ENCODE results near the gene CNTFR.
A peak's percentile ranks its signal among the peaks of the same experiment; 100 is the strongest.
"Not testable (repeated sequence)": the region's sequence is repeated elsewhere in the genome, so short reads cannot be mapped to it uniquely, and the experiment has no call there.

Gene CNTFR, protein sequence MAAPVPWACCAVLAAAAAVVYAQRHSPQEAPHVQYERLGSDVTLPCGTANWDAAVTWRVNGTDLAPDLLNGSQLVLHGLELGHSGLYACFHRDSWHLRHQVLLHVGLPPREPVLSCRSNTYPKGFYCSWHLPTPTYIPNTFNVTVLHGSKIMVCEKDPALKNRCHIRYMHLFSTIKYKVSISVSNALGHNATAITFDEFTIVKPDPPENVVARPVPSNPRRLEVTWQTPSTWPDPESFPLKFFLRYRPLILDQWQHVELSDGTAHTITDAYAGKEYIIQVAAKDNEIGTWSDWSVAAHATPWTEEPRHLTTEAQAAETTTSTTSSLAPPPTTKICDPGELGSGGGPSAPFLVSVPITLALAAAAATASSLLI

DNA sequence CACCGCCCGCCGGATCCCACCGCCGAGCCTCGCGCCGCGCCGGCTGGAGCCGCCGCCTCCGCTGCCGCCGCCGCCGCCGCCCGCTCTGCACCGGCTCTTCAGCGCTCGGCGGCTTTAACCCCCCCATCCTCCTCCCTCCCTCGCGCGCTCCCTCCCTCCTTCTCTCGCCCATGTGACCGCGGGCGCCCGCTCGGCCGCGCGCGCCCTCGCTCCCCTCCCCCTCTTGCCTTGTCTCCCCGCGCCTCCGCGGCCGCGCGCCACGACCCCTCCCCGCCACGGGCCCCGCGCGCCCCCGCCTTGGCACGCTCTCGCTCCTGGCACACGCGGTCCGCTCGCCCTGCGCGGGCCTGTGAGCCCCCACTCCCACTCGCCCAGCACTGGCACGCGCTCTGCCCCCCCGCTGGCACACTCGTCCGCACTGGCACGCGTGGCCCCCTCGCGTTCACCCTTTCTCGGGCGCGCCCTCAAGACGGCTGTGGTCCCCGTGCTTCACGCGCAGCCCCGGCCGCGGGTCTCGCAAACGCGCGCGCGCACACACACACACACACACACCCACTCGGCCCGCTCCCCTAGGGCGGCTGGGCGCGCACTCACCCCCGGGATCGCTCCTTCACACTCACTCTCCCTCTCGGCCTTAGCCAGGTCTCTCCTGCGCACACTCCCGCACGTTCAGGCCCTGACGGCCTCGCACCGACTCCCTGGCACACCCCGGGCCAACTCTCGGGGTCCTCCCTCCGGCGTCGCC, at the start of gene CNTFR:
TSS of gene CNTFR (minus strand) at position 89 of the 745 bp plus-strand sequence. CDS start 20,743 bp downstream, outside the sequence.
- DNase-seq (ENCODE audit: low spot score), result peak; percentile 43

DNA sequence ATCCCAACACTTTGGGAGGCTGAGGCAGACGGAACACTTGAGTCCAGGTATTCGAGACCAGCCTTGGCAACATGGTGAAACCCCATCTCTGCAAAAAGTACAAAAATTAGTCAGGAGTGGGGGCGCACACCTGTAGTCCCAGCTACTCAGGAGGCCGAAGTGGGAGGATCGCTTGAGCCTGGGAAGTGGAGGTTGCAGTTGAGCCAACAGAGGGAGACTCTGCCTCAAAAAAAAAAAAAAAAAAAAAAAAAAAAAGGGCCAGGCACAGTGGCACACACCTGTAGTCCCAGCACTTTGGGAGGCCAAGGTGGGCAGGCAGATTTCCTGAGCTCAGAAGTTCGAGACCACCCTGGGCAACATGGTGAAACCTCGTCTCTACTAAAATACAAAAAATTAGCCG, 49.8 kb upstream of the CNTFR start:
- DNase-seq (ENCODE audit: low spot score), result not testable (repeated sequence)

DNA sequence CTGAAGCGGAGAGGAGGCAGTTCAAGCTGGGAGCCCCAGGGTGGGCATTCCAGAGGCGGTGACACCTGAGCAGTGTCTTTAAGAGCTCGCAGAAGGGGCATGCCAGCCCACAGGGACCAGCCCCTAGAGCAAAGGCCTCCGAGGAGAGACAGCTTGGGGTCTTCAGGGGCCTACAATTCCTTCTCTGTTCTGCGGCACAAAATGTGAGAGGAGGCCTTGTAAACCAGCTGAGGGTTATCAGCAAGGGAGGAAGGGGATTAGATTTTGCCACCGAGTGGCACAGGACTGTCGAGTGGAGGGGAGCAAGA, 48.6 kb upstream of the CNTFR start:
- no peak for DNase-seq (ENCODE audit: low spot score)

DNA sequence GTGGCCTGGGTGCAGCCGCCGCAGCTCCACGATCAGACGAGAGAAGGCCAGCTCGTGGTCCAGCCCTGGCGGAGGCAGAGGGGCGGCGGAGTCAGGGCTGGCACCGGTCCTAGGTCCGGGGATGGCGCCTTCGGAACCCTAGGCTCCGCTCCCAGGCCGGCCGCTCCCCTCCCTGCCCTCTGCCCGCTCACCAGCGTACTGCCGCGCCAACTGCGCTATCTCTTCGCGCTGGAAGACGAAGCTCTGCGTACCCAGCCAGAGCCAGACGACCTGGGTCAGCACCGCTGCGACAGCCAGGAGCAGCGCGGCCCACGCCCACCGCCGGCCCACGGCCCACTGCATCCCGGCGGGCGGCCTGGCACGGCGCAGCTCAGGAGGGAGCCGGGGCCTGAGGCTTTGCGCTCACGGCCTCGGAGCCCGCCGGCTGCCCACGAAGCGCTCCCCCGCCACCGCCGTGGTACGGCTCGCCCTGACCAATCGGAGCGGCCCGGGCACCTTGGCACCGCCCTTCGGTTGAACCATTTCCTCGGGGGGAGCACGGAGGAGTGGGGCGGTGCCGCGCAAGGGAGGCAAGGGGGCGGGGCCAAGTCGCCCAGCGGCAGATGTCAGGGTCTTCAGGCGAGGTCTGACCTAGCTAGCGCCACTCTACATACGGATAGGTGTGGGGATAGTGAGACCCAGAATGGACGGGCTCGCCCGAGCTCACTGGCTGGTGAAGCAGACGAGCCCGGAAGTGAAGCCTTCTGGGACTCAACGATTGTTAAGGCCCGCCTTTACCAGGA, 48.0 kb upstream of the CNTFR start, which contains the start of gene SIGMAR1:
TSS of gene SIGMAR1 (minus strand) at position 432 of the 782 bp plus-strand sequence. CDS start at position 342, 90 bp downstream.
- peak; percentile 97 for DNase-seq (ENCODE audit: low spot score)

DNA sequence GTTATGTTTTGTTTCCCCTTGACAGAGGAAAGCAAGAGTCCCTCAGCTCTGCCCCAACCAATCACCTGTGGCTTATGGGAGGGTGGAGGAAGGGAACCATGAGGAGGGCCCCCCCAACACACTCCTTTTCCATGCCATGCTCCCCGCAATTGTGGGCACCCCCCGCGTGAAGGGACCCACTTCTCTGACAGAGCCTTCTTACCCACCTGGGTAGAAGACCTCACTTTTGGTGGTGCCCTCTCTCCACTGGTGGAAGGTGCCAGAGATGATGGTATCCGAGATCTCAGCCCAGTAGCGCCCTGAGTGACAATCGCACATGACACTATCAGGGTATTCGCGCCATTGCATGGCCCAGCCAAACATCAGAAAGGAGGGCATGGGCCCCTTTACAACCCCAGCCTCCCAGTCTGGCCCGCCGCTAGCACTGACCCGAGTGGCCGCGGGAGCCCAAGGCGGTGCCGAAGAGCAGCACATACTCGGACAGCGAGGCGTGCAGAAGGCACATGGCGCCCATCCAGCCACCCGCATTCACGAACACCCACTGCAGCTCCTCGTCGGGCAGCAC, 47.3 kb upstream of the CNTFR start:
- DNase-seq (ENCODE audit: low spot score), result no peak

DNA sequence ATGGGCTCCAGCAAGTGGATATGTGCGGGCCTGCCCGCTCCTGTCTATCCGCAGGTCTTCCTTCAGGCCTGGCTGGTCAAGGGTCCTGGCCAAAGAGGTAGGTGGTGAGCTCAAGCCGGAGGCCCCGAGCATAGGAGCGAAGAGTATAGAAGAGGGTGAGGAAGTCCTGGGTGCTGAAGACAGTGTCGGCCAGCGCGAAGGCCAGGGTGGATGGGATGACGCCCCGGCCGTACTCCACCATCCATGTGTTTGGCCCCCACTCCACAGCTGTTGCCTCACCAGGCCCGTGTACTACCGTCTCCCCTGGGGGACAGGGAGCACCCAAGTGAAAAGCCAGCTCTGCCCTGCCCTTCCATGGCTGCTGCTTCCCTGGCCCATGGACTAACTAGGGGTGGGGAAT, 46.0 kb upstream of the CNTFR start:
- DNase-seq (ENCODE audit: low spot score), result no peak

DNA sequence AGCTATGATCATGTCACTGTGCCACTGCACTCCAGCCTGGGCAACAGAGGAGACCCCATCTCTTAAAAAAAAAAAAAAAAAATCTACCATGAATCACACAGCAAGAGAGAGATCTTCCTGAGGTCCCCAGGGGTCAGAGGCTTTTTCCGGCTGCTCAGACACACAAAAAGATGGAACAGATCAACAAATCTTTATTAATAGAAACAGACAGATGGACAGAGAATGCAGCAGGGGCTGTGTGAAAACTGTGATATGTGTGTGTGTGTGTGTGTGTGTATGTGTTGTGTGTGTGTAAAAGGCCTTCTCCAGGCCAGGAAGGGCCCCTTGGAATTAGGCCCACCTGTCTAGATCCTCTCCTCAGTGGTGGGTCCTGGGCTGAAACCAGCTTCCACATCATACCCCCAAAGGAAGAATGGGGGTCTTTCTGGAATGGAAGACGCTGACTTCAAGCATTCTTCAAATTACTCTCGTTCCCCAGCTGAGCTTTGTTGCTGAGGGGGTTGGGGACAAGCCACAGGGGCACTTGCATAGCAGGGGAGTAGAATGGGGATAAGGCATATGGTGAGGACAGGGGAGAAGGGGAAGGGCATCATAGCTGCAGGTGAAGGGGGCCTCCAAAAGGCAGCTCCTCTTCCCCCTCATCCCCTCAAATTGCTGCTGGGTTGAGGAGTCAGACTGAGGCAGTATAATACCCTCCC, 45.2 kb upstream of the CNTFR start:
- DNase-seq (ENCODE audit: low spot score), result no peak

DNA sequence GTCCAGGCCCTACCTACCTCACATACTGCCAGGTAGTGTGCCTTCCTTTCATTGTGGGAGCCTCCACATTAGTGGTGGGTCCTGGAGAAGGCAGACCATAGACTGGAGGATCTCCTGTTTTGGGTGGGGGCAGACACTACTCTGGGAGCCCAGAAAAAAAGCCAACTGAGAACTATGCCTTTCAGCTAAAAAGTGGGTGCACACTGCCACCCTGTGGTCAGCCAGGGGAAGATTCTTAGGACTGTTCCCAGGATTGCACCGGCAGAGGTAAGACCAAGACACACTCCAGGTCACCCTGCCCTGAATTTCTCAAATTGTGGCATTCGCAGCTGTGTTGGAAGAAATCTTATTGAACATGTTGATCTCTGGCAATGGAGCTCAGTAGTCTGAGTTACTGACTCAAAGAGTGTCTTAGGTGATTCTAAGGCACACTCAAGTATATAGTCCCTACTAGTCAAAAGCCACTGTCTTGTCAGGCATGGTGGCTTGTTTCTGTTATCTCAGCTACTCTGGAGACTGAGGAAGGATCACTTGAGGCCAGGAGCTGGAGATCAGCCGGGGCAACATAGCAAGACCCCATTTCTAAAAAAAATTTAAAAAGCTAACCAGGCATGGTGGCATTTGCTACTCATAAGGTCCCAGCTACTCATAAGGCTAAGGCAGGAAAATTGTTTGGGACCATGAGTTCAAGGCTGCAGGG, 44.5 kb upstream of the CNTFR start:
- peak; percentile 82 for DNase-seq (ENCODE audit: low spot score)

DNA sequence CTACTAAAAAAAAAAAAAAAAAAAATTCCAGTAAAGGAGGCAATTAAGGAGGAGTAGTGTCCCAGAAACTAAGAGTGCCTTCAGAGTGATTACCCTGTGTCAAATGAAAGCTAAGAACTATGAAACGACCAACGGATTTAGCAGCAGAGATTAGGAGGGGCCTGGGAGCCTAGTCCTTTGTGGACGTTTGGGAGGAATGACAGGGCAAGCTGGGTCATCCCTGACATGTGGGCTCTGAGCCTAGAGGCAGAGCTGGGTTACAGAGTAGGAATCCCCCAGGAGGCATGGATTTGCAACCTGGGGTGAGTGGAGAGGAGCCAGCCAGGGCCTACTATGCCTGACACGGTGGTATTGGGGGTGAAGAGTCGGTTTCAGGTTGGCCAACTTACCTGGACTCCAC, 43.6 kb upstream of the CNTFR start:
- no peak for DNase-seq (ENCODE audit: low spot score)

DNA sequence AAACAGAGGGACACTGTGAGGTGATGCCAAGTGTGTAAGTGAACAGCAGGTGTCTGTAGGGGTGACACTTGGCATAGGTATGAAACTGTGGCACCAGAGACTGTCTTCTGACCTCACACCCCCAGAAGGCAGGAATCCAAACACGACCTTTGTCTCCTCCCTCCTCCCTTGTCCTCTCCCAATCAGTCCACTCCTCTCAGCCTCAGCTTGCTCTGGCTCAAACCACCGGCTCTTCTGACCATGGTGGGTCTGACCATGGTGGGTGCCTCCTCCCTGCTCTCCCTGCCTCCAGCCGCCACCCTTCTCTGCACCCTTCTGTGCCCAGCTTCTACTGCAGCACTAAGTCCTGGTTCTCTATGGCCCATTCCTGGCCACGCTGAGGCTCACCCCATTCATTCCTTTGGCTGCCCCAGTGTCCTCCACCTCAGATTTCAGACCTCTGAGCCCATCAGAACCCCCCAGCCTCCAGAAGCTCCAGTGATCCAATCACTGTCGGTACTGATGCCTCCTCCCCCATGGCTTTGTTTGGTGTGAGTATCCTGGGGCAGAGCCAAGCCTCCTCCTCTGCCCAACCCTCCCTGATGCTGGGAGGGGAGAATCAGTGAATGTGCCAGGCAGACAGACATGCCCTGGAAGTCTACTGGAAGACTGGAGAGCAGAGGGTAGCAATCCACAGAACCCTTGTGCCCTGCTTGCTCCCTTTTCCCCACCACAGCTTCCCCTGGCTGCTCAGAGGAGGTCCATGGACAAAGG, 41.1 kb upstream of the CNTFR start:
- DNase-seq (ENCODE audit: low spot score), result no peak

DNA sequence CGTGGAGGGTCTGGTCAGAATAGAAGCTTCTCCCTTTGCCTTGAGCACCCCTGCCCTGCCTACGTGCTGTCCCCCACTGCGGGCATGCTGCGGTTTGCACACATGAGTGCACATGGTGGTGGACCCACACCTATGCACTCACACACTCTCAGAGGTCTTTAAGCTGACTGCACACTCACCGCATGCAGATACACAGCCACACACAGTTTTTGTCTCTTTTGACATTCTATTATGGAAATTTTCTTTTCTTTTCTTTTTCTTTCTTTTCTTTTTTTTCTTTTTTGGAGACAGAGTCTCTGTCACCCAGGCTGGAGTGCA, 39.9 kb upstream of the CNTFR start:
- no peak for DNase-seq (ENCODE audit: low spot score)

DNA sequence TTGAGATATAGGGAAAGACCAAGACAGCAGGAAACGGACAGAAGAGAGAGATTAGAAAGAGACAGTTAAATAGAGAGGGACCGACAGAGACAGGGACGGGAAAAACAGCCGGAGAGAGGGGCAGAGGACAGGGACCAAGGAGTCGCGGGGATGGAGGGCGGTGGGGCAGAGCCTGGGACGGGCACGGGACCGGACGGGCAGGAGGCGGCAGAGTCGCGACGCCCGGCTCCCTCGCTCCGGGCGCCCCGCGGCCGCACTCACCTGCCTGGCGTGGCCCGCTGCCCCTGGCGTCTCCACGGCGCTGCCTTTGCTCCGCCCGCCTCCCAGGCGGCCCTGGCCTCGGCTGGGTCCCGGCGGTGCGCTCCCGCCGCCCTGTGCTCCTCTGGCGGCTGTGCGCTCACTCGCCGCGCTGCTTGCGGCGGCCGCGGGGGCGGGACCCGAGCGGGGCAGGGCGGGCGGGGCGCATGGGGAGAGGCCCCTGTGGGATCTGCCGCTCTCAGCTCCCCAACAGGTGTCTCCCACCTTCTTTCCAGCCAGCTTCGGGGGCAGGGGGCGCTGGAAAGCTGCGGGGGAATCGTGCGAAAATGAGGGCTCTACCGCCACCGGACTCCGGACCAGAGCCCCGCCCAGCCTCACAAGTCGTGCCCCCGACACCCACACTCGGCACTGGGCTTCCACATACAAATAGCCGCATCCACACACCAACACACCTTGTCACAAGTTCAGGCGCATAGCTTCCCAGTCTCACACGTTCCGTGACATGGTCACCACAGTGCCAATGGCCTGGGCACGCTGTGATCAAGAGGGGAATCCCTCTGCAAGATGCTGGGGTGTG, 39.3 kb upstream of the CNTFR start, which contains the start of gene ARID3C:
TSS of gene ARID3C (minus strand) at position 411 of the 835 bp plus-strand sequence. CDS start 1,052 bp downstream, outside the sequence.
- peak; percentile 70 for DNase-seq (ENCODE audit: low spot score)

DNA sequence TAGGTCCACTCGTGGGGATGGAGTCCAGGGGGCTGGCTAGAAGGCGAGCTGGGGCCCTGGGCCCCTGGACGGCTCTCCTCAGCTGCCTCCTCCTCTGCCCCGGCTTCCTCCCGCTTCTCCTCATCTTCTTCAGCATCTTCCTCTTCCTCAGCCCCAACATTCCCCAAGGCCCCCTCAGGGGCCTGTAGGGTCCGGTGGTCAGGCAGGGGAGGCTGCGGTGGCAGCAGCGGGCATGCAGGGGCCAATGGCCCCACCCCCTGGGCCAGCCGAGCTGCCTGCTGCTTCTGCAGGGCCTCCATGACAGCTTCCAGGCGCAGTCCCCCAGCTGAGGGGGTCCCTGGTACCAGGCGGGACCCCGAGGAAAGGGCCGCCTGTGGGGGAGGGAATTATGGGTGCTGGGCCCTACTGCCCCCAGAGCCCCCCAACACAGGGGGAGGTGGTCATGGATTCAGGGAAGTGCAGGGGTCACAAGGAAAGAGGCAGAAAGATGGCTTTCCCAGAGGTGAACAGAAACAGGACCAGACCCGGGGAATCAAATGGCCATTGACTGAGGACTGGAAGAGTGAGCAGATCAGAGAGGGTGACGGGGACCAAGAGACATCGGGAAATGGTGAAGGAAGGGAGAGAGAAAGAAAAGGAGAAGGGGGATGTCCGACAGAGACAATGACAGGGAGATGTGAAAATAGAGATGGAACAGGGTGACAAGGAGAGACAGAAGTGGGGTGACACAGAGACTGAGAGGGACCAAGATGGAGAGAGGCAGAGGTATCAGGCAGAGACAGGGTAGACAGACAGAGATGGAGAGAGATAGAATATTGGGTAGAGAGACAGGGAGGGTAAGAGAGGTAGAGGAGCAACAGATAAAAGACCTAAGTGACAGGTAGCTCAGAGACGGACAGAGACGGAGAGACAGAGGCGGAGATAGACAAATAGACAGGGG, 38.5 kb upstream of the CNTFR start:
- no peak for DNase-seq (ENCODE audit: low spot score)

DNA sequence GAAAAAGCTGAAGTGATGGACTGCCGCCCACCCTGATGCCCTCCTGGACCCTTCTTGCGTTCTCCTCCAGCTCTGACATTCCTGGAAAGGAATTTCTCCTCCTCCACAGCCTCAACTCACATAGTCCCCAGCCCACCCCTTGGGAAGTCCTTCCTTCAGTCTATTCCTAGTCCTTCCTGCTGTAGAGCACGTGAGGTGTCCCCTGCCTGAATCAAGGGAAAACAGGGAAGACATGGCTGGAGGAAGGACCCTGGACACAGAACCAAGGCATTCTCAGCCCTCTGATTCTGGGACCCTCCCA, 35.6 kb upstream of the CNTFR start:
- DNase-seq (ENCODE audit: low spot score), result no peak

DNA sequence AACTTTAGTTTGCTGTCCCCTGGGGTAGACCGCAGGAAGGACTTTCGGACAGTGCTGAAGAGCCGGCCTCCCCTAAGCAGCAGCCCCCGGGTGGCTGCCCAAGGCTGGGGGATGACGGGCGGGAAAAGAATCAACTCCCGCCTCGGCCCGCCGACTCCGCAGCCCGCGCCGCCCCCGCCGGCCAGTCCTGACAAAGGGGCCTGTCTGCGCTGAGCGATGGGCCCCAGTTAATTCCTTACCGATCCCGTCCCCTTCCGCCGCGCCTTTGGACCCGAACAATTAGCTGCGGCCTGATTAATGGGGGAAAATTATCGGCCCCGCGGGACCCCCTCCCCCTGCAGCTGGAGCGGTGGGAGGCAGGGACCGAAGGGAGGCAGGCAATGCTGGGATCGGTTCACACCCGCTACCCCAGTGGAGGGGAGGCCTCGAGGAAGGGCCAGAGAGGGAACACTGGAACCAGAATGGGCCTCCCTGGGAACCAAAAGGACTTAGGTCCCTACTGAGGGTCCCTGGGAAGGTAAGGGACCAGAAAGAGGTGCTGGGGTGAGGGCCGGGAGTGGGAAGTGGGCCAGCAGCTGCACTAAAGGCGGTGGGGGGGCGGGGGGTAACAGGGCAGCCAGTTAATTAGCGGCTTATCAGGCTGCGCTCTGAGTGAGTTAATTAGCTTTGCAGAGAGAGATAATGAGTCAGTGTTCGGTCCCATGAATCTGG, 35.1 kb upstream of the CNTFR start:
- no peak for DNase-seq (ENCODE audit: low spot score)

DNA sequence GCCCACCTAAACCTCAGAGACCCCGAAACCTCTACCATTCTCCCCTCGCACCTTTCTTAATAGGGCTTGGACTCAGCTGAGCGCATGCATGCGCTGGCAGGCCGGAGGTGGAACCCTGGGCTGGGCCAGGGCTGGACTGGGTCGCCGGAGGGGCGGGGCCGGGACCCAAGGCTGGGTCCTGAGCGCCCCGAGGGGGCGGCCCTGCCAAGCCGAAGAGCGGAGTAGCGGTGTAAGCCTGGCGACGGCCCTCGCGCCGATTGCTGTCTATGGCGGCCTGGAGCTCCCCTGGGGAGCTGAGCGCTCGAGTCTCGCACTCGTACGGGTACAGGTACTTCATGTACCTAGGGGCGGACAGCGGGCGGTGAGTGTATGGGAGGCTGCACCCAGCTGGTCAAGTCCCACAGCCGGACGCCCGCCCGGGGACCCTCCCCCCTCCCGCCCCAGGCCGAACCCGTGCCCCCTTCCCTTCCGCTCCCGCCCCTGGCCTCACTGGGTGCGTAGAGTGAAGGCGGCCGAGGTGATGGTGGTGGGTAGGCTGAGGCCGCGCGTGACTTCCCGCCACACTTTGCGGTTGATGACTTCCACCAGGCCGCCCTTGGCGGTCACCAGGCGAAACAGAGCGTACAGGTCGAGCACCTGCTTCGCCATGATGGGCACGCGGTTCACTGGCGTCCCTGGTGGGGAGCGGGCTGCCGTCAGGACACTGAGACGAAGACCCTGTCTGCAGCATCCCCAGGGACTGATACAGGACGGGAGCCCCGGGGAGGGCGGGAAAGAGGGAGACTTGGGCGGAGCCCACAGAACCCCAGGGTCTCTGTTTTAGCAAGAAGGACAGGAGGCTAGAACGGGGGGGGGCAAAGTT, 34.1 kb upstream of the CNTFR start:
- DNase-seq (ENCODE audit: low spot score), result no peak

Measured in AG08396 (cell line).